Fibroblast of the aortic adventitia (primary cell): ENCODE data around the gene CPOX. TPM values are rescaled to one million over a fixed set of nuclear protein-coding genes. Genes with fewer than 3 reads are reported as not detected.
A peak's percentile ranks its signal among the peaks of the same experiment; 100 is the strongest.
"Not testable (repeated sequence)": the region's sequence is repeated elsewhere in the genome, so short reads cannot be mapped to it uniquely, and the experiment has no call there.

Experiments
- DNase-seq: peaks from one replicate; pipeline ENCODE4 v3.0.0-alpha.2; 2010; ENCODE audit warnings: low read depth
- H3K4me3 ChIP-seq: 2 replicates; pipeline ENCODE4 v1.5.1; 2011; ENCODE audit warnings: low read depth, mild to moderate bottlenecking, control low read depth, low read length, moderate library complexity
- total RNA-seq: library from RNA; depleted of rRNA; stranded (reverse); fragments of >200 nt; gene quantifications from 2 replicates; pipeline ENCODE4 v1.2.3, GENCODE V29; 2012; ENCODE audit warnings: low replicate concordance
- TF ChIP-seq, protein P1 (sequence below): IDR thresholded peaks from 2 replicates; pipeline ENCODE4 v1.5.1; 2011; ENCODE audit warnings: mild to moderate bottlenecking, low read length, control low read depth, inconsistent platforms; ENCODE audit not compliant: insufficient read depth

The CPOX gene
- total RNA-seq, 1 donor = 22.6 TPM

DNA sequence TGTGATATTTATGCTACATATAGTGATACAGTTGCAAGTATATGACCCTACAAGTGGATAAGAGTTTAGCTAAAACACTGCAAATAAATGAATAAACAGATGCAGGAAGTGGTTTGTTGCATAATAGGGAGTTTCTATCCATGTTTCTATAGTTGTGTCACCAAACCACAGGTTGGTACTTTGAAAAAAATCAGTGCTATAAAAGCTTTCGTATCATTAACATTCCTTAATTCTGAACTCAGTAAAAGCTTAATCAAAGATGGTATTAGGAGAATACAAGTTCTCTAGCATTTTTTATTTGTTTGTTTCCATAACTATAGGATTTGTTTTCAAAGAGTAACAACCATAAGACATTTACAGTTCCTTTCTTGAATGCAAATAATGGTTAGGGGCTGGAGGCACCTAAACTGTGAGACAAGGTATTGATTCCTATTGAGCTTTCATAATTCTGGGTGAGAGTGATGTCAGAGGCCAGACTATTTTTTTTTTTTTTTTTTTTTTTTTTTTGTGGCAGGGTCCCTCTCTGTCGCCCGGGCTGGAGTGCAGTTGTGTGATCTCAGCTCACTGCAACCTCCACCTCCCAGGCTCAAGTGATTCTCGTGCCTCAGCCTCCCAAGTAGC lies 29.6 kb downstream of the CPOX start:
- DNase-seq = peak; percentile 42
- TF ChIP-seq, protein P1, sequence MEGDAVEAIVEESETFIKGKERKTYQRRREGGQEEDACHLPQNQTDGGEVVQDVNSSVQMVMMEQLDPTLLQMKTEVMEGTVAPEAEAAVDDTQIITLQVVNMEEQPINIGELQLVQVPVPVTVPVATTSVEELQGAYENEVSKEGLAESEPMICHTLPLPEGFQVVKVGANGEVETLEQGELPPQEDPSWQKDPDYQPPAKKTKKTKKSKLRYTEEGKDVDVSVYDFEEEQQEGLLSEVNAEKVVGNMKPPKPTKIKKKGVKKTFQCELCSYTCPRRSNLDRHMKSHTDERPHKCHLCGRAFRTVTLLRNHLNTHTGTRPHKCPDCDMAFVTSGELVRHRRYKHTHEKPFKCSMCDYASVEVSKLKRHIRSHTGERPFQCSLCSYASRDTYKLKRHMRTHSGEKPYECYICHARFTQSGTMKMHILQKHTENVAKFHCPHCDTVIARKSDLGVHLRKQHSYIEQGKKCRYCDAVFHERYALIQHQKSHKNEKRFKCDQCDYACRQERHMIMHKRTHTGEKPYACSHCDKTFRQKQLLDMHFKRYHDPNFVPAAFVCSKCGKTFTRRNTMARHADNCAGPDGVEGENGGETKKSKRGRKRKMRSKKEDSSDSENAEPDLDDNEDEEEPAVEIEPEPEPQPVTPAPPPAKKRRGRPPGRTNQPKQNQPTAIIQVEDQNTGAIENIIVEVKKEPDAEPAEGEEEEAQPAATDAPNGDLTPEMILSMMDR = no peak
- H3K4me3 ChIP-seq = no peak overlapping the region

DNA sequence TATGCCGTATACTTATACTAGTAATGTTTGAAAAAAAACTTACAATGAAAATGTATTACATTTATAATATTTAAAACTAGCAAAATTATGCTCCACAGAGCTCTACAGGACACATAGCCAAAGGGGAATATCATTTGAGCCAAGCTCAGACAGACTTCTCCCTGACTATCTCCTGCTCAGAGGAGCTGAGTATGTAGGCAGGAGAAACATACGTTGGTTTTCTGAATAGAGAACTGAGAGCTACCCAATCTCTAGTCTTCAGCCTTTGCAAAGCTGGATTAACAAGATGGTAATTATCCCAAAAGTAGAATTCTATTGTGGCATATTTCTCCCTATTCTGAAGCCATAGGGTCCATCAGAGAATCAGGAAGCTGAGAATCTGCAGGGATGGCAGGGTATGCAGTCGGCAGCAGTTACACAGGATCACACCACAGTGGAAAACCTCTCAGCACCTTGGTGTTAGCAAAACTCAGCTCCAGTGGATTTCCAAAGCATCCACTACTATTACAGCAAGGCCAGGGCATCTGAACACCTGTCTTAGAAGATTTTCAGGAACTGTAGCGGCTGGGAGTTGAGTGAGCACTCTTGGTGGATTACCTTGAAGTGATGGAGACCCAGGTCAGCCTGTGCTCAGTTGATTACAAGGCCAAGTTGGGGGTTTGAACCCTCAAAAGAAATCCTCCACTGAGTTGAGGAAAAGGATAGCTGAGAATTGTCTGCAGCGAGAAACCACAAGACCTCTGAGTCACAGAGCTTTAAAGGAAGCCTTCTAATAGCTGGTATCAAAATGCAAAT lies 31.5 kb downstream of the CPOX start:
- TF ChIP-seq, protein P1 = no peak
- H3K4me3 ChIP-seq = no peak overlapping the region
- DNase-seq = no peak

DNA sequence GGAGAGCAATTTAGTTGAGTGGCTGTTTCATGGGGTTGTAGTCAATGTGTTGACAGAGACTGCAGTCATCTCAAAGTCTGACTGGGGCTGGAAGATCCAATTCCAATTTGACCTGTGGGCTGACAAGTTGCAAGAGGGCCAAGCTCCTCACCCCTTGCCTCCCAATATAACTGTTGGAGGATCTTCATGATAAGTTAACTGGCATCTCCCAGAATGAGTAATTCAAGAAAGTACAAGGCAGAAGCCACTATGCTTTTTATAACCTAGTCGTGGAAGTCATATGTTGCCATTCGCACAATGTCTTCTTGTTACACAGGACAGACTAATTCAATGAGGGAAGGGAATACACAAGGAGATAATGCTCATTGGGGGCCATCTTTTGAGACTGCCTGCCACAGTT lies 32.5 kb downstream of the CPOX start:
- TF ChIP-seq, protein P1 = no peak
- H3K4me3 ChIP-seq = no peak overlapping the region
- DNase-seq = no peak

DNA sequence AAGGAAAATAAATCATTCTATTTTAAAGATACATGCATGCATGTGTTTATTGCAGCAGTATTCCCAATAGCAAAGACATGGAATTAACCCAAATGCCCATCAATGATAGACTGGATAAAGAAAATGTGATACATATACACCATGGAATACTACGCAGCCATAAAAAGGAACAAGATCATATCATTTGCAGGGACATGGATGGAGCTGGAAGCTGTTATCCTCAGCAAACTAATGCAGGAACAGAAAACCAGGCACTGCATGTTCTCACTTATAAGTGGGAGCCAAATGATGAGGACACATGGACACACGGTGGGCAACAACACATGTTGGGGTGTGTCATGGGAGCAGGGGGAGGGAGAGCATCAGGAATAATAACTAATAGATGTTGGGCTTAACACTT lies 33.6 kb downstream of the CPOX start:
- DNase-seq, H3K4me3 ChIP-seq: not testable (repeated sequence)

DNA sequence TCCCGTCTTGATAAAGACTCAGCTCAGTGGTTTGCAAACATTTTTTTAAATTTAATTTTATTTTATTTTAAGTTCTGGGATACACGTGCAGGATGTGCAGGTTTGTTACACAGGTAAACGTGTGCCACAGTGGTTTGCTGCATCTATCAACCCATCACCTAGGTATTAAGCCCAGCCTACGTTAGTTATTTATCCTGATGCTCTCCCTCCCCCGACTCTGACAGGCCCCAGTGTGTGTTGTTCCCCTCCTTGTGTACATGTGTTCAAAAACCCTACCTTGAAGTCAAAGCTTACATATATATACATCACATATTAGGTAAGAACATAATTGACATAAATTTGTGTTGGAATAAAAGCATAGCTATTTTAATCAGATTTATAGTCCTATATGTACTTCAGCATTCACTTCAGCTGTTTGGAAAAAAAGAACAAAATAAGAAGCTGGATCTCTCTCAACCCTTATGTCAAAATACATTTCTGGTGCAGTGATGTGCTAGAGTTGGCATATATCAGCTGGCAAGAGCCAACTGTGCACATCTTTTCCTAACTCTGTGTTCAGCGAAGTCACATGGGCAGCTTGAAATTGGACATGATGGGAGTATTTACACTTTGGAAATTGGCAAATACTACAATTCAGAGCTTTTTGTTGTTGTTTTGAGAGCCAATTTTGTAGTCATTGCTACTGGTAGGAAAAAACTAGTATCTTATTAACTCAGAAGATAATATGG lies 35.1 kb downstream of the CPOX start:
- DNase-seq = no peak
- TF ChIP-seq, protein P1 = no peak
- H3K4me3 ChIP-seq = no peak overlapping the region

DNA sequence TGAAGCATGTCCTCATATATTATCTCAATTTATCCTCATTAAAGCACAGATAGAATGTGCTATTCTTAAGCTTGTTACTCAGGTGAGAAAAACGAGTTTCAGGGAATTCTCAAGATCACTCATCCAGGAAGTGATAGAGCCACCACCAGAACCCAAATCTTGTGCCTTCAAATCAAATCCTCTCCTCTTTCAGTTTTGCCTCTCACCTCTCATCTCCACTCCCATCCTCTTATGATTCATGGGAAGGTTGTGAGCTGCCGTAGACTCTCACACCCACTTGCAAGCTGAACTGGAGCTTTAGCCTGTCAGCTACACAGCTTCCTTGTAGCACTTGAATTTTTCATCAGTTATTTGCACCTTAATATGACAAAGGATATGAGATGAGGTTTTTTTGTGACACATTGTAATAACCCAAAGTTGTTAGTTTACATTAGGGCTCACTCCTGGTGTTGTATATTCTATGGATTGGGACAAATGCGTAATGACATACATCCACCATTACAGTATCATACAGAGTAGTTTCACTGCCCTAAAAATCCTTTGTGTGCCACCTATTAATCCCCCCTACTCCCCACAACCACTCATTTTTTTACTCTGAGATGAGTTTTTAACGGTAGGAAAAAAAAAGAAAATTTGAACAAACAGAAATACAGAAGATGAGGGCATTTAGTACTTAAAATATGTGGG lies 35.9 kb downstream of the CPOX start:
- no peak for DNase-seq
- H3K4me3 ChIP-seq = no peak overlapping the region
- TF ChIP-seq, protein P1 = no peak
